Osteocyte (in vitro differentiated cells): Measurements from ENCODE around the gene FGF12. TPM values are rescaled to one million over a fixed set of nuclear protein-coding genes. Genes with fewer than 3 reads are reported as not detected.

Experiments used
- DNase-seq: peaks from one replicate; pipeline ENCODE4 v3.0.0; 2021; ENCODE audit warnings: mixed read lengths; ENCODE audit not compliant: unreplicated experiment; ENCODE audit errors: extremely low spot score
- H3K27ac Mint-ChIP-seq: one replicate; pipeline ENCODE4 v1.8.0; 2021; ENCODE audit warnings: mild to moderate bottlenecking, mixed read lengths; ENCODE audit not compliant: unreplicated experiment
- H3K27me3 Mint-ChIP-seq: one replicate; pipeline ENCODE4 v1.8.0; 2021; ENCODE audit warnings: mixed read lengths; ENCODE audit not compliant: unreplicated experiment
- H3K36me3 Mint-ChIP-seq: one replicate; pipeline ENCODE4 v1.8.0; 2021; ENCODE audit warnings: mixed read lengths; ENCODE audit not compliant: unreplicated experiment
- H3K4me1 Mint-ChIP-seq: one replicate; pipeline ENCODE4 v1.8.0; 2021; ENCODE audit warnings: mixed read lengths; ENCODE audit not compliant: unreplicated experiment
- H3K4me3 Mint-ChIP-seq: one replicate; pipeline ENCODE4 v1.8.0; 2021; ENCODE audit warnings: mild to moderate bottlenecking, moderate library complexity, mixed read lengths; ENCODE audit not compliant: unreplicated experiment
- H3K9me3 Mint-ChIP-seq: one replicate; pipeline ENCODE4 v1.8.0; 2021; ENCODE audit warnings: mixed read lengths; ENCODE audit not compliant: unreplicated experiment
- CTCF ChIP-seq: fragments of 200-600 bp; sonication (generic); IDR thresholded peaks from 2 replicates; pipeline ENCODE4 v1.5.0; 2021; ENCODE audit warnings: antibody characterized with exemption, mild to moderate bottlenecking, moderate library complexity
- total RNA-seq: library from RNA; stranded (reverse); gene quantifications from 2 replicates; pipeline ENCODE4 v1.2.1, GENCODE V29; 2021

FGF12 gene
- total RNA-seq, 1 donor from 2014 or later, result not detected

GRCh38 chr3:192177383-192177782 lies 550.0 kb downstream of the FGF12 start:
- no peaks in the 10 kb centered on the region for H3K9me3 Mint-ChIP-seq
- no peak overlapping the region for H3K4me3 Mint-ChIP-seq
- no peak for DNase-seq
- TF ChIP-seq CTCF, result no peak
- no peaks in the 10 kb centered on the region for H3K4me1 Mint-ChIP-seq
- H3K27me3 Mint-ChIP-seq, result peaks cover 4% of the 10 kb centered on the region
- no peaks in the 10 kb centered on the region for H3K36me3 Mint-ChIP-seq
- H3K27ac Mint-ChIP-seq, result no peak overlapping the region

- no peak overlapping the region for H3K4me3 Mint-ChIP-seq
- H3K36me3 Mint-ChIP-seq, result no peaks in the 10 kb centered on the region
- peaks cover 4% of the 10 kb centered on the region for H3K27me3 Mint-ChIP-seq
- DNase-seq, result no peak
- no peak overlapping the region for H3K27ac Mint-ChIP-seq
- H3K4me1 Mint-ChIP-seq, result no peaks in the 10 kb centered on the region
- no peak for TF ChIP-seq CTCF
- H3K9me3 Mint-ChIP-seq, result no peaks in the 10 kb centered on the region
These were observed 553.1 kb downstream of the FGF12 start for GRCh38 chr3:192174283-192174682.

GRCh38 chr3:192171213-192171612 lies 556.1 kb downstream of the FGF12 start:
- Mint-ChIP-seq H3K4me1 (no peaks in the 10 kb centered on the region), H3K27ac (no peak overlapping the region), H3K9me3 (no peaks in the 10 kb centered on the region), H3K36me3 (no peaks in the 10 kb centered on the region), H3K27me3 (peaks cover 4% of the 10 kb centered on the region), H3K4me3 (no peak overlapping the region)
- no peak for TF ChIP-seq CTCF
- DNase-seq, result no peak

- Mint-ChIP-seq H3K4me1 (no peaks in the 10 kb centered on the region), H3K9me3 (no peaks in the 10 kb centered on the region), H3K36me3 (no peaks in the 10 kb centered on the region), H3K27me3 (peaks cover 2% of the 10 kb centered on the region), H3K4me3 (no peak overlapping the region), H3K27ac (no peak overlapping the region)
- no peak for DNase-seq
- TF ChIP-seq CTCF, result no peak
These were observed 556.7 kb downstream of the FGF12 start for GRCh38 chr3:192170659-192171058.

- H3K36me3 Mint-ChIP-seq, result no peaks in the 10 kb centered on the region
- H3K4me1 Mint-ChIP-seq, result no peaks in the 10 kb centered on the region
- no peak overlapping the region for H3K4me3 Mint-ChIP-seq
- TF ChIP-seq CTCF, result no peak
- H3K27ac Mint-ChIP-seq, result no peak overlapping the region
- no peaks in the 10 kb centered on the region for H3K9me3 Mint-ChIP-seq
- H3K27me3 Mint-ChIP-seq, result no peaks in the 10 kb centered on the region
- DNase-seq, result no peak
These were observed 557.3 kb downstream of the FGF12 start for GRCh38 chr3:192170031-192170430.
